SK-N-SH (cell line): ENCODE measurements around the gene COL28A1. TPM values are rescaled to one million over a fixed set of nuclear protein-coding genes. Genes with fewer than 3 reads are reported as not detected.

Experiments used
- CTCF ChIA-PET: fragments of 300-600, 350-600 bp; formaldehyde crosslinking; extraction: SDS; loops from one replicate; lab custom pipeline; 2021; lab: Yijun Ruan, JAX
- POLR2A ChIA-PET: fragments of 350-600 bp; sonication (Branson Sonifier 250); formaldehyde crosslinking; extraction: SDS; loops from one replicate; lab custom pipeline; 2020; ENCODE audit warnings: antibody characterized with exemption, inconsistent platforms; lab: Yijun Ruan, JAX
- DNase-seq: peaks from one replicate; pipeline ENCODE4 v3.0.0; 2012
- H2AFZ ChIP-seq: fragments of 200-600 bp; sonication (generic); 2 replicates; pipeline ENCODE4 v1.8.1; 2016; ENCODE audit warnings: antibody characterized with exemption, mild to moderate bottlenecking, low read depth
- H3F3A ChIP-seq: fragments of 200-600 bp; sonication (generic); replicated peaks from 2 replicates; pipeline ENCODE3; 2016; ENCODE audit warnings: antibody characterized with exemption, mild to moderate bottlenecking; ENCODE audit not compliant: insufficient read depth
- H3K27ac ChIP-seq, 2 experiments: fragments of 200-500 bp in 1 of 2; fragments of 200-600 bp in 1 of 2; sonication (Bioruptor generic) in 1 of 2; sonication (generic), shearing (Covaris generic) in 1 of 2; 2 replicates each; pipeline versions ENCODE4 v1.5.1 to v1.6.1; 2014 to 2016; ENCODE audit warnings: low read depth in 2 of 2, inconsistent platforms in 1 of 2, low read length in 1 of 2, mild to moderate bottlenecking in 1 of 2, mixed read lengths in 1 of 2
- H3K27me3 ChIP-seq: fragments of 200-600 bp; sonication (generic), shearing (Covaris generic); 2 replicates; pipeline ENCODE4 v1.6.1; 2016; ENCODE audit warnings: mixed run types; ENCODE audit not compliant: insufficient read depth
- H3K36me3 ChIP-seq, 2 experiments: fragments of 200-500 bp in 1 of 2; fragments of 200-600 bp in 1 of 2; sonication (Bioruptor generic) in 1 of 2; sonication (generic) in 1 of 2; replicated peaks in 1 of 2; 2 replicates each; pipeline versions ENCODE3 to v1.5.1; 2014 to 2016; ENCODE audit warnings: low read length in 1 of 2, mild to moderate bottlenecking in 1 of 2; ENCODE audit not compliant: insufficient read depth in 2 of 2, control insufficient read depth in 1 of 2
- H3K4me1 ChIP-seq, 2 experiments: fragments of 200-500 bp in 1 of 2; fragments of 200-600 bp in 1 of 2; sonication (Bioruptor generic) in 1 of 2; sonication (generic), shearing (Covaris generic) in 1 of 2; 2 replicates each; pipeline versions ENCODE4 v1.5.1 to v1.6.1; 2014 to 2016; ENCODE audit warnings: low read depth in 1 of 2, low read length in 1 of 2, mixed run types in 1 of 2; ENCODE audit not compliant: insufficient read depth in 2 of 2, control insufficient read depth in 1 of 2
- H3K4me2 ChIP-seq: fragments of 200-600 bp; sonication (generic), shearing (Covaris generic); 2 replicates; pipeline ENCODE4 v1.6.1; 2017; ENCODE audit warnings: mixed run types
- H3K4me3 ChIP-seq, 2 experiments: fragments of 200-500 bp in 1 of 2; fragments of 200-600 bp in 1 of 2; sonication (Bioruptor generic) in 1 of 2; sonication (generic), shearing (Covaris generic) in 1 of 2; 2 replicates each; pipeline versions ENCODE4 v1.5.1 to v1.8.1; 2014 to 2016; ENCODE audit warnings: low read depth in 2 of 2, inconsistent platforms in 1 of 2, low read length in 1 of 2, mild to moderate bottlenecking in 1 of 2, mixed read lengths in 1 of 2, moderate library complexity in 1 of 2
- H3K79me2 ChIP-seq: fragments of 200-600 bp; sonication (generic); 2 replicates; pipeline ENCODE4 v1.8.1; 2017; ENCODE audit warnings: mild to moderate bottlenecking; ENCODE audit not compliant: insufficient read depth
- H3K9ac ChIP-seq: fragments of 200-600 bp; sonication (generic); 2 replicates; pipeline ENCODE4 v1.6.1; 2017; ENCODE audit warnings: mixed run types
- H3K9me2 ChIP-seq: fragments of 200-600 bp; sonication (generic); 2 replicates; pipeline ENCODE4 v1.6.1; 2017; ENCODE audit warnings: mixed run types
- H3K9me3 ChIP-seq: fragments of 200-600 bp; sonication (generic); 2 replicates; pipeline ENCODE4 v1.6.1; 2017; ENCODE audit warnings: mixed run types, mild to moderate bottlenecking, moderate library complexity
- H4K20me1 ChIP-seq: fragments of 200-600 bp; sonication (generic); 2 replicates; pipeline ENCODE4 v1.6.1; 2017; ENCODE audit warnings: mild to moderate bottlenecking, mixed run types; ENCODE audit not compliant: insufficient read depth
- FOSL2 ChIP-seq: IDR thresholded peaks from 2 replicates; pipeline ENCODE4 v1.4.0; 2012; ENCODE audit warnings: low read depth, mild to moderate bottlenecking, moderate library complexity, borderline replicate concordance
- GABPA ChIP-seq: IDR thresholded peaks from 2 replicates; pipeline ENCODE4 v1.4.0; 2012; ENCODE audit warnings: low read depth, mild to moderate bottlenecking
- JUND ChIP-seq: IDR thresholded peaks from 2 replicates; pipeline ENCODE4 v1.4.0; 2012
- MXI1 ChIP-seq: IDR thresholded peaks from 2 replicates; pipeline ENCODE4 v1.6.1; 2012; ENCODE audit warnings: mild to moderate bottlenecking, low read depth, low read length, improper control_type of control experiment
- NFIC ChIP-seq: IDR thresholded peaks from 2 replicates; pipeline ENCODE4 v1.4.0; 2012; ENCODE audit warnings: borderline replicate concordance
- NRF1 ChIP-seq: IDR thresholded peaks from 2 replicates; pipeline ENCODE4 v1.6.1; 2012; ENCODE audit warnings: low read depth, mild to moderate bottlenecking, low read length
- POLR2AphosphoS5 ChIP-seq: IDR thresholded peaks from 2 replicates; pipeline ENCODE4 v1.6.1; 2012; ENCODE audit warnings: low read depth, low read length
- RAD21 ChIP-seq: IDR thresholded peaks from 2 replicates; pipeline ENCODE4 v1.6.1; 2012; ENCODE audit warnings: mild to moderate bottlenecking, low read length
- RCOR1 ChIP-seq: fragments of 150-350 bp; IDR thresholded peaks from 2 replicates; pipeline ENCODE4 v1.6.1; 2017; ENCODE audit warnings: antibody characterized with exemption, low read length
- RXRA ChIP-seq: IDR thresholded peaks from 2 replicates; pipeline ENCODE4 v1.4.0; 2012; ENCODE audit warnings: low read depth, mild to moderate bottlenecking, borderline replicate concordance
- SIN3A ChIP-seq: IDR thresholded peaks from 2 replicates; pipeline ENCODE4 v1.6.1; 2012; ENCODE audit warnings: low read depth, mild to moderate bottlenecking, low read length, moderate library complexity, borderline replicate concordance
- SMC3 ChIP-seq: IDR thresholded peaks from 2 replicates; pipeline ENCODE4 v1.6.1; 2012; ENCODE audit warnings: low read depth, low read length, improper control_type of control experiment
- TAF1 ChIP-seq: IDR thresholded peaks from 2 replicates; pipeline ENCODE4 v1.6.1; 2012; ENCODE audit warnings: low read depth, mild to moderate bottlenecking, low read length, moderate library complexity, borderline replicate concordance
- TCF12 ChIP-seq: IDR thresholded peaks from 2 replicates; pipeline ENCODE4 v1.4.0; 2012
- TEAD4 ChIP-seq: IDR thresholded peaks from 2 replicates; pipeline ENCODE4 v1.4.0; 2012; ENCODE audit warnings: mild to moderate bottlenecking, borderline replicate concordance; ENCODE audit not compliant: insufficient read depth
- WGBS: methylation state at CpG from one replicate; pipeline ENCODE4 v1.1.6; 2017; ENCODE audit warnings: low lambda C conversion rate; 5-methylcytosine and 5-hydroxymethylcytosine counted together
- polyA plus RNA-seq, 3 experiments: library from polyadenylated mRNA; depleted of rRNA; stranded (reverse); fragments of >200 nt; gene quantifications; 2 replicates each; pipeline ENCODE4 v1.2.3, GENCODE V29; 2012
- TF ChIP-seq, protein P1 (sequence below): IDR thresholded peaks from 2 replicates; pipeline ENCODE4 v1.4.0; 2012; ENCODE audit warnings: low read depth
- TF ChIP-seq, protein P2 (sequence below): fragments of 150-350 bp; IDR thresholded peaks from 2 replicates; pipeline ENCODE4 v1.6.1; 2016; ENCODE audit warnings: mild to moderate bottlenecking, low read depth, low read length
- TF ChIP-seq, protein P3 (sequence below): IDR thresholded peaks from 2 replicates; pipeline ENCODE4 v1.4.0; 2012; ENCODE audit warnings: low read depth, borderline replicate concordance
- TF ChIP-seq, protein P4 (sequence below): fragments of 150-350 bp; IDR thresholded peaks from 2 replicates; pipeline ENCODE4 v1.6.1; 2017; ENCODE audit warnings: antibody characterized with exemption, low read length, low read depth, borderline replicate concordance

The COL28A1 gene
- polyA plus RNA-seq, 1 of the 3 experiments (the other 2 are of a cell fraction): not detected

DNA sequence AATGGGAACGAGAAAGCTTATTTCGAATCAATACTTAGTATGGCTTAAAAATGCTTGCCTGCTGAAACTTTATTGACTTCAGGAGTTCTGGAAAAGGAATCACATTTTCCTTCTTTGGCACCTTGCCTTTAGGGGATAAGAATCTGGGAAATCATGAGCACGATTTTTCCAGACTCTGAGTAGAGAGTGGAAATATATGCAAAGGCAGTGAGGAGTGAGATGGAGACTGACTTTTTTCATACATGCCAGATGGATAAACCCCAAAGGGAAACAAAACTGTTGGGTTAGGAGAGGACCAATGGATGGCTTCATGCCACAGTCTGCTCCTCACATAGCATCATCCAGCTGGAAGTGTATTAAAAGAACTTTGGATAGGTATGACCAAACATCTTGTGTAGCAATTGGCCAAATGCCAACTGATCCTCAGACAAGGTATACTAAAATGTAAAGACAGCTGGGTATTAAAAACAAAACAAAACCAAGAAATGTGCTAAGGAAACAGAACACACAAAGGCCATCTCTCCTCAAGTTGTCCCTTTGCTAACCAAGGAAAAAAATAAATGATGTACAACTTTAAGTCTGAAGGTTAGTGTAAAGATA, 1.7 kb downstream of the COL28A1 start:
- Histone ChIP-seq H3K9ac (no peak overlapping the region), H3K79me2 (no peaks in the 10 kb centered on the region), H3K36me3 (no peaks in the 10 kb centered on the region), H3K9me2 (no peaks in the 10 kb centered on the region), H2AFZ (no peak overlapping the region), H3K4me1 (no peaks in the 10 kb centered on the region; a peak in 1 of 4 replicates), H4K20me1 (no peaks in the 10 kb centered on the region), H3K27ac (no peak overlapping the region), H3K27me3 (no peaks in the 10 kb centered on the region), H3F3A (no peaks in the 10 kb centered on the region), H3K4me3 (no peak overlapping the region), H3K9me3 (no peaks in the 10 kb centered on the region), H3K4me2 (no peak overlapping the region)
- TF ChIP-seq NRF1 (no peak), GABPA (no peak), TAF1 (no peak), SMC3 (no peak), JUND (no peak), RCOR1 (no peak), TCF12 (no peak), RAD21 (no peak), TEAD4 (no peak), SIN3A (no peak), NFIC (no peak), MXI1 (no peak)
- TF ChIP-seq, protein P1, sequence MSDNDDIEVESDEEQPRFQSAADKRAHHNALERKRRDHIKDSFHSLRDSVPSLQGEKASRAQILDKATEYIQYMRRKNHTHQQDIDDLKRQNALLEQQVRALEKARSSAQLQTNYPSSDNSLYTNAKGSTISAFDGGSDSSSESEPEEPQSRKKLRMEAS: no peak
- TF ChIP-seq, protein P2, sequence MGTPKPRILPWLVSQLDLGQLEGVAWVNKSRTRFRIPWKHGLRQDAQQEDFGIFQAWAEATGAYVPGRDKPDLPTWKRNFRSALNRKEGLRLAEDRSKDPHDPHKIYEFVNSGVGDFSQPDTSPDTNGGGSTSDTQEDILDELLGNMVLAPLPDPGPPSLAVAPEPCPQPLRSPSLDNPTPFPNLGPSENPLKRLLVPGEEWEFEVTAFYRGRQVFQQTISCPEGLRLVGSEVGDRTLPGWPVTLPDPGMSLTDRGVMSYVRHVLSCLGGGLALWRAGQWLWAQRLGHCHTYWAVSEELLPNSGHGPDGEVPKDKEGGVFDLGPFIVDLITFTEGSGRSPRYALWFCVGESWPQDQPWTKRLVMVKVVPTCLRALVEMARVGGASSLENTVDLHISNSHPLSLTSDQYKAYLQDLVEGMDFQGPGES: no peak
- TF ChIP-seq, protein P3, sequence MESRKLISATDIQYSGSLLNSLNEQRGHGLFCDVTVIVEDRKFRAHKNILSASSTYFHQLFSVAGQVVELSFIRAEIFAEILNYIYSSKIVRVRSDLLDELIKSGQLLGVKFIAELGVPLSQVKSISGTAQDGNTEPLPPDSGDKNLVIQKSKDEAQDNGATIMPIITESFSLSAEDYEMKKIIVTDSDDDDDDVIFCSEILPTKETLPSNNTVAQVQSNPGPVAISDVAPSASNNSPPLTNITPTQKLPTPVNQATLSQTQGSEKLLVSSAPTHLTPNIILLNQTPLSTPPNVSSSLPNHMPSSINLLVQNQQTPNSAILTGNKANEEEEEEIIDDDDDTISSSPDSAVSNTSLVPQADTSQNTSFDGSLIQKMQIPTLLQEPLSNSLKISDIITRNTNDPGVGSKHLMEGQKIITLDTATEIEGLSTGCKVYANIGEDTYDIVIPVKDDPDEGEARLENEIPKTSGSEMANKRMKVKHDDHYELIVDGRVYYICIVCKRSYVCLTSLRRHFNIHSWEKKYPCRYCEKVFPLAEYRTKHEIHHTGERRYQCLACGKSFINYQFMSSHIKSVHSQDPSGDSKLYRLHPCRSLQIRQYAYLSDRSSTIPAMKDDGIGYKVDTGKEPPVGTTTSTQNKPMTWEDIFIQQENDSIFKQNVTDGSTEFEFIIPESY: no peak
- no peak for DNase-seq
- WGBS: 65% methylated on average over 3 of the region's 3 CpGs
- CTCF ChIA-PET: interaction anchor here (0.7 kb wide), 2 partner anchors 11 to 352 kb away, joined by 3 read pairs; no protein-coding TSS in a partner anchor
- POLR2A ChIA-PET: no interaction called here

DNA sequence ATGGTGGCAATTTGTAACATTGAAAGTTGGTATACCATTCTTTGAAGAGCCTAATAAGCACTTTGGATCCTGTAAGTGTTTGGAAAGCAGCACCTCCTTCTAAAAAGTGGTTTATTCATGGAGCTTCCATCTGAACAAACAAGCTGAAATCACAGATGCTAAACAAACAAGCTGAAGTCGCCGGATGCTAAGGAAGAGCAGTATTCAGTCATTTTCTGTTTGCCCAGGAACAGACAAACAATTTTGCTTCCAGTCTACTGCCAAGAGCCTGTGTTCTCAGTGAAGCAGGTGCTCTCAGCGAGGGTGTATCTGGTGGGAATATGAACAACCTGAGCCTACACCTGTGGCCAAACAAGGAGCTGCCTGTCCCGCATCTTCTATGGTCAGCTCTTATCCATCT, 6.3 kb downstream of the COL28A1 start:
- H3K9ac ChIP-seq: no peak overlapping the region
- no peaks in the 10 kb centered on the region for H3K9me3 ChIP-seq
- no peak overlapping the region for H2AFZ ChIP-seq
- ChIA-PET CTCF (interaction anchor here (0.7 to 2.7 kb wide), 3 partner anchors 13 to 258 kb away, joined by 3 to 9 read pairs (median 9); no protein-coding TSS in a partner anchor), POLR2A (no interaction called here)
- no peaks in the 10 kb centered on the region for H3K4me1 ChIP-seq
- WGBS: 70% methylated on average over 4 of the region's 4 CpGs
- no peak for DNase-seq
- no peaks in the 10 kb centered on the region for H3K36me3 ChIP-seq
- H3F3A ChIP-seq: no peaks in the 10 kb centered on the region
- H3K4me3 ChIP-seq: no peak overlapping the region
- H3K79me2 ChIP-seq: no peaks in the 10 kb centered on the region
- H3K27me3 ChIP-seq: no peaks in the 10 kb centered on the region
- H3K4me2 ChIP-seq: no peak overlapping the region
- H3K27ac ChIP-seq: no peak overlapping the region
- TF ChIP-seq RXRA (no peak), POLR2AphosphoS5 (no peak), FOSL2 (no peak), SIN3A (no peak)
- TF ChIP-seq, protein P4, sequence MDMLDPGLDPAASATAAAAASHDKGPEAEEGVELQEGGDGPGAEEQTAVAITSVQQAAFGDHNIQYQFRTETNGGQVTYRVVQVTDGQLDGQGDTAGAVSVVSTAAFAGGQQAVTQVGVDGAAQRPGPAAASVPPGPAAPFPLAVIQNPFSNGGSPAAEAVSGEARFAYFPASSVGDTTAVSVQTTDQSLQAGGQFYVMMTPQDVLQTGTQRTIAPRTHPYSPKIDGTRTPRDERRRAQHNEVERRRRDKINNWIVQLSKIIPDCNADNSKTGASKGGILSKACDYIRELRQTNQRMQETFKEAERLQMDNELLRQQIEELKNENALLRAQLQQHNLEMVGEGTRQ: no peak
- H4K20me1 ChIP-seq: no peaks in the 10 kb centered on the region
- H3K9me2 ChIP-seq: no peaks in the 10 kb centered on the region
